Neural progenitor cell (in vitro differentiated cells): ENCODE measurements around the gene NUDT6.

Experiments used
- CTCF ChIP-seq: fragments of 200-600 bp; sonication (generic); IDR thresholded peaks from 2 replicates; pipeline ENCODE4 v1.5.1; 2017; ENCODE audit warnings: antibody characterized with exemption, mild to moderate bottlenecking
- EZH2 ChIP-seq: fragments of 200-600 bp; sonication (generic); IDR thresholded peaks from 2 replicates; pipeline ENCODE4 v1.6.1; 2017; ENCODE audit warnings: antibody characterized with exemption, mild to moderate bottlenecking, moderate library complexity
- EZH2phosphoT487 ChIP-seq: fragments of 200-600 bp; sonication (generic); IDR thresholded peaks from 2 replicates; pipeline ENCODE4 v1.6.1; 2017; ENCODE audit warnings: antibody characterized with exemption

DNA sequence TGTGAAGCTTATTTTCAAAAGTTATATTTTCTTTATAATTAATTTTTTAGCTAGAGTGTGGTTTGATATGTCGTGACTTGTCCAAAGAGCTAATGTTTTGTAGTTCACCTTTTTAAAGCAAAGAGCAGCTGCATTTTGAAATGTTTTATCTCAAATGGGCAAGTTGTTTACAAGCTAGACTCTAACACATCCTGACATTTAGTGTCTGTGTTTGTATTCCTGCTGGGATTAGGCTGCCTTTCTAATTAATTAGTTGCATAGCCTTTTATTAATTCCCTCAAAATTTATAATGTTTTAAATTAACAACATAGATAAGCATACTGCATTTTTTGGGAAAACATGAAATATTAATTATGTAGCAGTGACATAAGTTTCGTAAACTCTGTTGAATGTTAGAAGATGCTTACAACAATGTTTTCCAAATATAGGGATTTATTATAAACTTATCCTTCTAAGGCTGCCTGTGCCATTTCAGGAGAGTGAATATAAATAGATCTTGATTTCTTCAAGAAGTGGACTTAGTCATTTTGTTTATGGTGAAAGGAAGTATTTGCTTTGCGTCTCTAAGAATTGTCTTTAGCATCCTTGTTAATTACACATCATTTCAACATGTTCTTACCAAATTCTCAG is 37.7 kb upstream of the NUDT6 start:
- no peak for TF ChIP-seq CTCF
- no peak for TF ChIP-seq EZH2phosphoT487
- TF ChIP-seq EZH2, result no peak
